Endometrial microvascular endothelial cells (primary cell): Measurements from ENCODE around the gene N4BP2. TPM values are rescaled to one million over a fixed set of nuclear protein-coding genes. Genes with fewer than 3 reads are reported as not detected.
"Not testable (repeated sequence)": the region's sequence is repeated elsewhere in the genome, so short reads cannot be mapped to it uniquely, and the experiment has no call there.

Source experiments
- in situ Hi-C: cut with HindIII; loops from 2 replicates; pipeline ENCODE4 v1.10.0; 2017; ENCODE audit warnings: low sequenced_read_pairs, low pct_unique_long_range_greater_than_20kb; ENCODE audit errors: inconsistent ontology term
- total RNA-seq: library from RNA; depleted of rRNA; stranded (reverse); fragments of >200 nt; gene quantifications from one replicate; pipeline ENCODE4 v1.2.3, GENCODE V29; 2015; ENCODE audit errors: inconsistent ontology term

N4BP2 gene
- total RNA-seq, 1 donor from 2014 or later, result 7.5 TPM

- in situ Hi-C loops, result no loop called here
These were observed 87.4 kb downstream of the N4BP2 start for GRCh38 chr4:40143926-40144508.

DNA sequence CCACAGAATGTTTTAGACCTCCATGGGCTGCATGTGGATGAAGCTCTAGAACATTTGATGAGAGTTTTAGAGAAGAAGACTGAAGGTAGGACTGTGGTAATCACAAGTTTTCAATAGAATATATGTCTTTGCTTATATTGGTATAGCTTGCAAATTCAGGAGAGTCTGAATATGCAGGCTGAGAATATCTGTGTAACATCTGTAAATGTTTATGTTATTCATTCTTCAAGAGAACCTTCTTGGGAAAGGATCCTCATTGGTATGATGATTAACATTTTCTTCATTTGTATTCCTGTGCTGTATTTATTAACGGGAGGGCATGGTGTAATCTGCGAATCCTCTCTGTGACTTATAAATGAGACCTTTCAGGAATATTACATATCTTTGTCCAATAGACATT lies 88.1 kb downstream of the N4BP2 start:
- in situ Hi-C loops, result no loop called here

DNA sequence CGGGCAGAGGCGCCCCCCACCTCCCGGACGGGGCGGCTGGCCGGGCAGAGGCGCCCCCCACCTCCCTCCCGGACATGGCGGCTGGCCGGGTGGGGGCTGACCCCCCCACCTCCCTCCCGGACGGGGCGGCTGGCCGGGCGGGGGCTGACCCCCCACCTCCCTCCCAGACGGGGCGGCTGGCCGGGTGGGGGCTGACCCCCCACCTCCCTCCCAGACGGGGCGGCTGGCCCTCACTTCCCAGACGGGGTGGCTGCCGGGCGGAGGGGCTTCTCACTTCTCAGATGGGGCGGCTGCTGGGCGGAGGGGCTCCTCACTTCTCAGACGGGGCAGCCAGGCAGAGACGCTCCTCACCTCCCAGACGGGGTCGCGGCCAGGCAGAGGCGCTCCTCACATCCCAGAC lies 90.8 kb downstream of the N4BP2 start:
- in situ Hi-C loops, result not testable (repeated sequence)

- in situ Hi-C loops, result no loop called here
These were observed 93.3 kb downstream of the N4BP2 start for GRCh38 chr4:40149960-40150385.

DNA sequence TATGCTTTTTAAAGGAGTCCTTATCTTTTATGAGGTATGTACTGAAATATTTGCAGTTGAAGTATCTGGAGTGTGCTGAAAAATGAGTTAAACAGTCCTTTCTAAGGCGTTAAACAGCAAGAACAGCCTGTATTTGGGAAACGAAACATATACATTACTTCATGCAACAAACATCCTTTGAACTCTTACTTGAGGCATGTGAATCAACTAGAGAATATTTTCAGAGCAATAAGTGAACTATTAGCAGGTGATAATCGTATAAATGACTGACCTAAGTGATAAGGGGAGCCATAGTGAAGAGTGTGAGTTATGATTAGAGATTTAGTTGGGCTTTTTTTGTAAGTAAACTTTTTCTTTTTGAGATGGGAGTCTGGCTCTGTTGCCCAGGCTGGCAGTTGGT lies 94.3 kb downstream of the N4BP2 start:
- in situ Hi-C loops, result no loop called here

DNA sequence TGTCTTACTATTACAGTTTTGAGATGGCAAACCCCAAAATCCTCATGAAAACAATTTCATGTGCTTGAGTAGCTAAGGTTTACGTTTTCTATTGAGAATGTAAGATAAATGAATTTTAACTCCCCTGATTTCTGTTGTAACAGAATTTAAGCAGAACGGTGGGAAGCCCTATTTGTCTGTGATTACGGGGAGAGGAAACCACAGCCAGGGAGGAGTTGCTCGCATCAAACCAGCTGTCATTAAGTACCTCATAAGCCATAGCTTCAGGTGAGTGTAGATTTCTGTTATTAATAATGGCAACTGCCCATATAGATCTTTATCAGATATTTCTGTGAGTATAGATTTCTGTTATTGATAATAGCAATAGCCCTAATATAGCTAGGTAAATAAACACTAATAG lies 96.0 kb downstream of the N4BP2 start:
- in situ Hi-C loops, result no loop called here

GRCh38 chr4:40157436-40157835 lies 100.8 kb downstream of the N4BP2 start:
- in situ Hi-C loops, result no loop called here

GRCh38 chr4:40160258-40160657 lies 103.6 kb downstream of the N4BP2 start:
- in situ Hi-C loops, result no loop called here

DNA sequence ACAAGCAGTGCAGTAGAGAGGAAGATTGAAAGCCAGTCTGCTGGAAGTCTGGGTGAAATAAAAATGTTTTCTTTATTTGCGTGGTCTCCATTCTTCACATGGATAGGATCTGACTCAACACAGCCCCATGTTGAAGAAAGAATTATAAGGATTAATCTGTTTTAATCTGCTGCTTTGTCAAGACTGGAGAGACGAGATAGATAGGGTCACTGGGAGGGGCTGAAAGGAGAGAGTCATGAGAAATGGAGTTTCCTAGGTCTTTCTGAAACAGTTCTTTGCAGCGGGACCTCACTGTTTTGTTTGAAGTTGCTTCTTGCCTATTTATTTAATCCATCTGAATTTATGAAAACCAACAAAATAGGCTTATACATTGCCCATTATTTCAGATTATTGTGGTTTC lies 107.8 kb downstream of the N4BP2 start:
- in situ Hi-C loops, result no loop called here

GRCh38 chr4:40165916-40166315 lies 109.3 kb downstream of the N4BP2 start:
- in situ Hi-C loops, result no loop called here

DNA sequence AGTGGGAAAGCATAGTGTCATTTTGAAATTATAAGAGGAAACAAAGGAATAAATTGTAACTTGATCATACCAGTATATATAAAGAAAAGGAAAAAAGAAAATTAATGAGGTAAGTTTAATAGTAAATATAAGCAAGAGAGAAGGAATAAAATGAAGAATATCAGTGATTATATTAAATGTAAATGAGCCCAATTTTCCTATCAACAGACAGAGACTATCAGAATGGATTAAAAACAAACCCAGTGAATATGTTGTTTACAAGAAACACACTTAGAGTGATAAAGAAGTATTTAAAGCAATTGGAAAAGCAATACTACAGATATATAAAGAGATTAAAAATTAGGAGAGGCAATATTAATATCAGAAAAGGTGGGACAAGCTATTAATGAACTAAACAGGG lies 111.4 kb downstream of the N4BP2 start:
- in situ Hi-C loops, result no loop called here

DNA sequence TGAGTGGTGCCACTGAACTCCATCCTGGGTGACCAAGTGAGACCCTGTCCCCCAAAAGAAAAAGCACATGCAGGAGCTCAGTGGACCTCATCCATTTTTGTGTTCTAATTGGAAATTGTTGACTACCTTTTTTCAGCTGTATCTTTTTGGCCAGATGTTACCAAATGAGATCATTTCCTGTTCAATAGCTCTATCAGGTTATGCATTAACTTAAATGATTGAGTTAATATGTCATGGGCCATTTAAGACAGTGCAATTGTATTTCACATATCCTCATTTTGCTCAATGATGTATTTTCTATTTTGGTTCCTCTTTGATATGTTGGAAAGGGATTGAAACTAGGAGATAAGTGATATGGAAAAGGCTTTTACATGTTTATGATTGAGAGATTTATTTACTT lies 113.9 kb downstream of the N4BP2 start:
- in situ Hi-C loops, result no loop called here

DNA sequence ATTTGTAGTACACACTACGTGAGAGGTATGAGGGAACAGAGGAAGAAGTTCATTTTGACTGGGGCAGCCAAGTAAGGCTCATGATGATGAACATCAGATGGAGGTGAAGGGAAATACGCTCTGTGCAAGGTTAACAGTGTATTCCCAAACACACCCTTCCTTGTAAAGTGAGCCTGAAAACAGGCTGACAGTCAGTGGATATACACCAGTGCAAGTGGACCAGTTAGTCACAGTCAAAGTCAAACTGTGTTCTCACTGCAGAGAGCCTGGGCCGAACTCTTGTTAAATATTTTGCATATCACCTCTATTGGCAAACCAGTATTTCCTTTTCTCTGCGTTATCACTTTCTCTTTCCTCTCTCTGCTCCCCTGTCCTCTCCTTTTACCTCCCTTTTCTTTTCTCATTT lies 116.8 kb downstream of the N4BP2 start:
- in situ Hi-C loops, result no loop called here

DNA sequence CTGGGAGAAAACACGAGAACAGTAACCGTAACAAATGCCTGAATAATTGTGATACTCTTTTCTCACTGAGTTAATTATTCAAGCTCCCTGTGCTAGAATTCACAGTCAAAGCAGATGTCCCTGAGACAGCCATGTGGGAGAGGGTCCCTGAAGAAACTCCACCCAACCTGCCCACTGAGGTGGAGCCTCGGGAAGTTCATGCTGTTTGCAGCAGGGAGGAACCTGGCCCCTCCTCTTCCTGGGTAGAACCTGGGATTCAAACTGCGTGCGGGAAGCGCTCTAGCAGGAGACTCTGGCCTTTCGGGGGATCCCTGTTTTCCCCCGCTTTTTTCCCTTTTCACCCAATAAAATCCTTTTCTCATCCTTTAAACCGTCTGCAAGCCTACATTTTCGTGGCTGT lies 120.0 kb downstream of the N4BP2 start:
- in situ Hi-C loops, result no loop called here

DNA sequence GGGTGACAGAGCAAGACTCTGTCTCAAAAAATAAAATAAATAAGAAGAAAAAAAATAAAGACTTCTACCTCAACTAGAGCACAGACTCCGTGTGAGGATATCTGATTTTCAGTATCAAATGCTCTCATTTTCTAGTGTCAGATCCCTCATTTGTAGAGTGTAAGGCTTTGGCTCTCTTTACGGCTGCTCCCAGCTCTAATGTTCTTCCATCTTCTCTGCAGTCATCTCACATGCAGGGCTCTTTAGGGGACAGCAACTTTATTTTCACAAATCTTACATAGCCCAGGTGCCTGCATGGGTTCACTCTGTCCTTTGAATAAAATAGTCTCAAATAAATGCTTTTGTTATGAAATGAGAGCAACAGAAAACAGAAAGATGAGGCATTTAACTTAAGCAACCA lies 120.9 kb downstream of the N4BP2 start:
- in situ Hi-C loops, result no loop called here

DNA sequence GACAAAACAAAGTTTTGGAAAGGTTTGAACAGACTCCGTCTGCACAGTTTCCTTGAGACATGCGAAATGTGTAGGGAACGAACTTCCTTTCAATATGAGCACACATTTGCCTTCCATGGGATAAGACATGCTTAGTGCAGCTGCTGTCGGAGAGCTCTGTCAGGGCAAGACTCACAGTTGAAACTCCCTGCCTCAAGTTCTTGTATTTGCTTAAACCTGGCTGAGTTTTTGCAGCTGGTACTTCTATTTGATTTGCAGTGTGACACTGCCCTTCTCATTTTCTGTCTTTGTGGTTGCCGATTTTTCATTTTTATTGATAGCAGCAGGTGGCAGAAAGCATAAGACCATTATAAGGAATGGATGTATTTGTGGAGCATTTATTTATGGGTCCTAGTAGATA lies 122.0 kb downstream of the N4BP2 start:
- in situ Hi-C loops, result no loop called here

- in situ Hi-C loops, result no loop called here
These were observed 122.7 kb downstream of the N4BP2 start for GRCh38 chr4:40179360-40179759.

DNA sequence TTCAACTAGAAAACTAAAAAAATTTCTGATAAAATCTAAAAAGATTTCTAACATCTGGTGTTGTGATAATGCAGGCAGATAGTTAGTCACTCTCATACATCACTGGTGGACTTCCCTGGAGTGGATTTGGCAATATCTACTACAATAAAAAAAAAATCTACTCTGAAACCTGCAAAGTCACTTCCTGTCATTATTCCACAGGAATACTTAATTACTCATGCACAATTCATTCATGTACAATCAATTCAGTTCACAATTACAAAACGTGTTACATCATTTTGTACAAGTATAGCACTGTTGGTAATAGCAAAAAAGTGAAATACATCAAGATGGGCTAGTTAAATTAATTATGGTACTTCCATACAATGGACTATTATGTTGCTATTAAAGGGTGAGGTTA lies 123.7 kb downstream of the N4BP2 start:
- in situ Hi-C loops, result no loop called here

GRCh38 chr4:40182001-40182400 lies 125.4 kb downstream of the N4BP2 start:
- in situ Hi-C loops, result no loop called here

DNA sequence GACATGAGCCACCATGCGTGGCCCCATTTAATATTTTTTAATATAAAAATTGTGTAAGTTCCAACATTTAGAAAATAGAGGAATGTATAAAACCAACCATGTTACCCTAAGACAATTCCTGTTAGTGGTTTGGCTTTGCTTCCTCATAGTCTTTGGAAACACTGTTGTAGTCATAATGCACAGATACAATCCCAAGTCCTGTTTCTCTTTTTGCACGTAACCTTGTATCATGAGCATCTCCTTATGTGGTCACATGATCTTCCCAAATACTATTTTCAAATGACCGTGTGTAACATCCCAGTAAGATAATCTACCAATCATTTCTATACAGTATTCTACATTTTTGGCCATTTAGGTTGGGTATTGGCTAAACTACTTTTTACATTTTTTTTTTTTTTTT lies 126.3 kb downstream of the N4BP2 start:
- in situ Hi-C loops, result no loop called here

- in situ Hi-C loops, result no loop called here
These were observed 127.2 kb downstream of the N4BP2 start for GRCh38 chr4:40183615-40184411.
